Dedifferentiated amniotic fluid mesenchymal stem cell (primary cell): ENCODE results near the gene TSPAN17.
"Not testable (repeated sequence)": the region's sequence is repeated elsewhere in the genome, so short reads cannot be mapped to it uniquely, and the experiment has no call there.

Source experiments
- DNase-seq: peaks from one replicate; pipeline ENCODE4 v3.0.0-alpha.2; 2016; ENCODE audit errors: extremely low spot score

The TSPAN17 gene

DNA sequence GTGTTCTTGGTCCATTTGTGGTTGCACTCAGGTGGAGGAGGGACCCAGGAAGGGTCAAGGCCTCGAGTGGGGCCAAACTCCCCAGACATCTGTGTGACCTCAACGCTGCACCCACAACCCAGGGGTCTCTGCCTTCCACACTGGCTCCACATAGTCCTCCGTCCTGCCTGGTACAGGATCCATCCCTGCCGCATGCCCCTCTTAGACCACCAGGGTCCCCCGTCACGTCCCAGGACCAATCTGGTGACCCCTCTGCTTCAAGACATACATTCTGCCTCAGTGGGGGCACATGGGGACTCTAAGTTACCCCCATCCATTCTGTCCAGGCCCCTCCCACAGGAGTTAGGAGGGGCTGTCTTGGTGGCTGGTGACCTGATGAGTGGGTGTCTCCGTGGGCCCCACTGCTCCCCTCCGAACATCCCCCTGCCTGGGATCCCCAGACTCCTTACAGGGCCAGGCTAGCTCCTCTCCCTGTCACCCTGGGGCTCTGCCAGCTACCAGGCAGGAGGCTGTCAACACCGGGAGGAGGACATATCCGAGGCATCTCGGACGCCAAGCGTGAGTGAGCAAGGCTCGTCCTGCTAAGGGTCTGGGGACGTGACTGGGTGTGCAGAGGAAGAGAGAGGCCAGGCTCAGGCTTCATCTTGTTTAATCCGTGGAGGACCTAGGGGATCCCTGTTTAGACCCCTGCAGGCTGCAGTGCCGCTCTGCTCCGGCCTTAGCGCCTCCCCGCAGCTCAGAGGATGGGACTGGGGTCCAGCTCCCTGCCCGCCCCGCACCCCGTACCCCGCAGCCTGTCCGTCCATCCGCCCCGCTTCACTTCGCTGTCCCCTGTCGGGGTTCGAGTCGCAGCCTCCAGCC lies 32.3 kb downstream of the TSPAN17 start:
- no peak for DNase-seq

DNA sequence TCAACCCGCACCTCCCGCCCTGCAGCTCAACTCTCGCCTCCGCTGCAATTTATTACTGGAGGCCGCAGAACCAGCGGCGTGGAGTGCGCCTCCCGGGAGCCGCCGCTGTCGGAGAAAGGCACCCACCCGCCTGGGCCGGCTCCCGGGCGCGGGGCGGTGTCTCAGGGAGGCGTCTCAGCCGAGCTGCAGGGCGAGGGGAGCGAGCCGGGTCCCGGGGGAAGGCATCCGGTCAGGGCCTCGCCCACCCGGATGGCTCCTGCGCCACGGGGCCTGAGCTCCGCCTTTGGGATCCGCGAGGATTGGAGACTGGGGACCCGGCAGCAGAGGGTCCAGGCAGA lies 32.9 kb downstream of the TSPAN17 start:
- no peak for DNase-seq

- DNase-seq: no peak
Measured at GRCh38 chr5:176682016-176682531, 34.8 kb downstream of the TSPAN17 start.

DNA sequence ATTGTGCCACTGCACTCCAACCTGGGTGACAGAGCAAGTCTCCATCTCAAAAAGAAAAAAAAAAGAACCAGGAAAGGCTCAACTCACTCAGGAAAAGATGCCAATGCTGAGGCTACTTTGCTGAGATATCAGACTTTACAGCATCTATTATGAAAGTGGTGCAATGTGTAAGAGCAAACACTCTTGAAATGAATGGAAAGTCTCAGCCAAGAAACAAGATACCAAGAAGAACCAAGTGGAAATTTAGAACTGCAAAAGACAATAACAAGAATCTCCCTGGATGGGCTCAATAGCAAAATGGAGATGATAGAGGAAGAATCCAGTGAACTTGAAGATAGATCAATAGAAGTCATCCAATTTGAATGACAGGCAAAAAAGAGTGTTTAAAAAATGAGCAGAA lies 37.7 kb downstream of the TSPAN17 start:
- no peak for DNase-seq

- DNase-seq: no peak
Measured at GRCh38 chr5:176687247-176687646, 40.0 kb downstream of the TSPAN17 start.

DNA sequence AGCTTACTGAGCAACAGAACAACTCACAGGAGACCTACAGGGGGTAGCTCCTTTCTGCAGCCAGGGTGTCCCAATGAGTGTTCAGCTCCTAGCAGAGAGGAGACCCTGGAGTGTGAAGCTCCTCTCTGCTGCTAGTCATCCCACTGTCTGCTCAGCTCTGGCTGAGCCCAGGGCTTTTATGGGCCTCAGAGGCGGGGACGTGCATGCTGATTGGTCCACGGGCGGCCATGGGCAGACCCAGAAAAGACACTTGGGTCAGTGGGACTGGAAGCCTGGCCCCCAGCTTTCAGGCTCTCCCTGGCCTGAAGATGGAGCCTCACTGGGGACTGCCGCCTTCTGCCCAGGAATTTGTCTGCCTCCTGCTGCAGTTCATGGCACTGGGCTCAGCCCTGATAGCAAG lies 40.6 kb downstream of the TSPAN17 start:
- DNase-seq: no peak

GRCh38 chr5:176690911-176691310 lies 43.6 kb downstream of the TSPAN17 start:
- DNase-seq: no peak

GRCh38 chr5:176691524-176691923 lies 44.2 kb downstream of the TSPAN17 start:
- no peak for DNase-seq

GRCh38 chr5:176692326-176692725 lies 45.0 kb downstream of the TSPAN17 start:
- DNase-seq: no peak

- DNase-seq: no peak
Measured at GRCh38 chr5:176692839-176693476, 45.7 kb downstream of the TSPAN17 start.

DNA sequence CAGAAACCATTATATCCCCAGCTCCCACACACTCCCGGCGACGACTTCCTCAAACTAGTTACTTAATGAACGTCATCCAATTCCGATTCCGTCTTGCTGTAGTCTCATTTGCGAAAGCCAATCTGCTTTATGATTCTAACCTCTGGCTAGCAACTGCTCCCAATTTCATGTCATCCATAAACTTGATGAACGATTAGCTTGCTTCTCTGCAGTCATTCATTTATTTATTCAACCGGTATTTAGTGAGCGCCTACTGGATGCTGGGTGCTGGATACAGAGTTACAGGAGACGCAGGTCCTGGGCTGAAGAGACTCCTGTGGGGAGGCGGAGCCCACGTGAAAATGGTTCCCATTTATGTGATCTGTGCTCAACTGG lies 46.2 kb downstream of the TSPAN17 start:
- DNase-seq: no peak

DNA sequence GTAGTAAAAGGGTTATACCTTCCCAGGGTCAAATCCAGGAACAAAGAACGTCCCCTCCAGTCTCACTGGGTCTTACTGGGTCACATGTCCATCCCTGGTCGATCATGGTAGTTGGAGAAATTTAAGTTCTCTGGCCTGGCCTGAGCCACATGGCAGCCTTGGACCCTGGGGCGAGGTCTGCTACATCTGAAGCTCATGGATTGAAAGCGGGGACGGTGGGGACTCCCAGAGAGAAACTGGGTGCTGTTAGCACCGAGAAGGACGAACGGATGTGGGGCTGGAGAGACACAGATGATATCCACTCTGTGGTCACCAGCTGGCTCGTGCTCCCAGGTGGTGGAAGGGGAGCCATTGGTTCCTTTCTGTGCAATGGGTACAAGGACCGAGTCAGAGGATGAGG lies 46.9 kb downstream of the TSPAN17 start:
- DNase-seq: no peak

- DNase-seq: no peak
Measured at GRCh38 chr5:176694631-176695030, 47.3 kb downstream of the TSPAN17 start.

GRCh38 chr5:176695073-176695472 lies 47.8 kb downstream of the TSPAN17 start:
- DNase-seq: no peak

- DNase-seq: no peak
Measured at GRCh38 chr5:176697267-176697933, 50.1 kb downstream of the TSPAN17 start.

DNA sequence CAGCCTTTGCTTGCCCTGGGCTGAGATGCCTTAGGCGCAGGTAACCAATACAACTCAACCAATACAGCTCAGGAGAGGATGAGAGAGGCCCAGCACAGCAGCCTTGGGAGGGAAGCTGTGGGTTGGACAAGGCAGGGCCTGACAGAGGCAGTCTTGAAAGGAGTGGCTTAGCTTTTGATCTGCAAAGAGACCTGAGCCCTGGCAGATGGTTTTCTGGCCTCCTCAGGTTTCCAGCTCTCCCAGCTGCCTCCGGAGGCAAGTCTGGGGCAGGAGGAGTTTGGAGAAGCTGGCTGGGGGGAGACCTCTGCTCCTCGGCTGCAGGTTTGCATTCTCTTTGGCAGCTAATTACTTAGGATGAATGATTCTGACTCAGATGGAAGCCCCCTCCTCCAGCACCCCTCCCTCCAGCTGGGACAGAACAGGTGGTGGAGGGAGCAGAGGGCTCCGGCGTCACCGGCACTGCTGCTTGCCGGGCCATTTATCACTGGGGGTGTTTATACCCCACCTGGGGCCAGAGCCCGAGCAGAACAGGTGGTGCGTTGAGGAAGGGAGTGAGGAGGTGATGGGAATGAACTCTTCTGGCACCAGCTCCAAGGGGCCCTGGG lies 50.8 kb downstream of the TSPAN17 start:
- DNase-seq: no peak

- DNase-seq: not testable (repeated sequence)
Measured at GRCh38 chr5:176699446-176699845, 52.2 kb downstream of the TSPAN17 start.

GRCh38 chr5:176700239-176700847 lies 53.1 kb downstream of the TSPAN17 start:
- no peak for DNase-seq

- DNase-seq: no peak
Measured at GRCh38 chr5:176702671-176703641, 55.7 kb downstream of the TSPAN17 start.

DNA sequence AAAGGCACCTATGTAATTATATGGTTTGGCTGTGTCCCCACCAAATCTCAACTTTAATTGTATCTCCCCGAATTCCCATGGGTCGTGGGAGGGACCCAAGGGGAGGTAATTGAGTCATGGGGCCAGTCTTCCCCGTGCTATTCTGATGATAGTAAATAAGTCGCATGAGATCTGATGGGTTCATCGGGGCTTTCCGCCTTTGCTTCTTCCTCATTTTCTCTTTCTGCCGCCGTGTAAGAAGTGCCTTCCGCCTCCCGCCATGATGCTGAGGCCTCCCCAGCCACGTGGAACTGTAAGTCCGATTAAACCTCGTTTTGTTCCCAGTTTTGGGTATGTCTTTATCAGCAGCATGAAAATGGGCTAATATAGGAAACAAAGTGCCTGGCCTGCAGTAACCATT lies 56.6 kb downstream of the TSPAN17 start:
- no peak for DNase-seq

- DNase-seq: no peak
Measured at GRCh38 chr5:176704355-176704754, 57.1 kb downstream of the TSPAN17 start.
